ENCODE data around the gene ITPKB.

ITPKB gene

DNA sequence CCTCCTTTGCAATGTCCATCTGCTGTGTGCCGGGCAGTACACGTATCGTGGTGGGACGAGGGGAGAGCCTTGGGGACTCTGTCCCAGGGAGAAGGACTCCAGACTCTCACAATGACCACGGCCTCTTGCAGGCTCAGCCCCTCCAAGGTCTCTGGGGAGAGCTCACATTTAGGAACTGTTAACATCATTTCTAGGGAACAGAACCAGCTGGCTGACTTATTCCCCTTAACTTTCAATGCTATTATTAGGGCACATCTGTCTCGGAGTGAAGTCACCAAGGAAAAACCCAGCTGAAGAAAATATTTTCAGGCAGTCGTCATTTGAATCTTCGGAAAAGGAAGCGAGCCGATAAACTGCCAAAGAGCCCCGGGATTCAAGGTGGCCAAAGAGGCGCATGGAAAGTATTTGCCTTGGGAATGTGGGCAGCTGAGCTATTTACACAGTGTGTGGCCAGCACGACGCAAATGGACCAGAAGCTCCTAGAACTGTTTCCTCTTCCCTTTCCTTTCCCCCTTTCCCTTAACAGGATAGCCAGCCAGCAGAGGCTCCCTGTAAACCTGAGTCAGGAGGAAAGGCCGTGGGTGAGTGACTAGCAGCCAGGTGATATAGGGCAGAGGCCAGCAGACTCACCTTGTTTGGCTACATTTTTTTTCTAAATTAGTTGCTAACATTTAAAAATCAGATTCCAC, 74.5 kb downstream of the ITPKB start:
- H3K23ac ChIP-seq (ENCODE audit: low read depth, low read length, poor library complexity), result no peak overlapping the region
- no peaks in the 10 kb centered on the region for H3K9me3 ChIP-seq (replicated peaks in 1 of 2; ENCODE audit: control insufficient read depth in 2 of 2, insufficient read depth in 1 of 2, low read depth in 1 of 2, low read length in 2 of 2)
- no peaks in the 10 kb centered on the region for H3K36me3 ChIP-seq (replicated peaks in 1 of 2; ENCODE audit: control insufficient read depth in 2 of 2, insufficient read depth in 2 of 2, low read length in 2 of 2)
- no CpG with 5 or more reads among the region's 15 CpGs for WGBS, 2 donors (ENCODE audit: extremely low coverage in 2 of 2, insufficient read length in 2 of 2, insufficient replicate concordance in 1 of 2)
- no peak overlapping the region for H2AFZ ChIP-seq (ENCODE audit: low read length)
- no peak for DNase-seq (ENCODE audit: low spot score)
- H3K79me1 ChIP-seq (ENCODE audit: low read depth, low read length), result no peaks in the 10 kb centered on the region
- H2AK5ac ChIP-seq (ENCODE audit: low read depth, low read length), result peak overlapping the region; percentile 38
- H3K4ac ChIP-seq (ENCODE audit: low read length), result no peak overlapping the region
- peak overlapping the region; percentile 73 for H3K18ac ChIP-seq (ENCODE audit: low read length)
- H2BK12ac ChIP-seq (ENCODE audit: low read length), result no peak overlapping the region
- H2BK120ac ChIP-seq (ENCODE audit: low read depth, low read length), result no peak overlapping the region
- H4K91ac ChIP-seq (ENCODE audit: low read depth, low read length, poor library complexity), result no peak overlapping the region
- H3K9ac ChIP-seq (ENCODE audit: low read depth, low read length, poor library complexity), result no peak overlapping the region
- H3K27ac ChIP-seq (replicated peaks; ENCODE audit: low read length), result no peak overlapping the region
- no peak overlapping the region for H2BK15ac ChIP-seq (ENCODE audit: low read length)
- no peaks in the 10 kb centered on the region for H3K27me3 ChIP-seq (ENCODE audit: control insufficient read depth in 3 of 3, insufficient read depth in 3 of 3, low read depth in 1 of 3, low read length in 3 of 3)
- peaks cover 31 to 32% of the 10 kb centered on the region in 2 donors for H3K4me1 ChIP-seq (ENCODE audit: control insufficient read depth in 2 of 2, insufficient read depth in 1 of 2, low read depth in 1 of 2, low read length in 2 of 2)
- H3K4me2 ChIP-seq (ENCODE audit: insufficient read depth, low read length, poor library complexity, severe bottlenecking), result no peak overlapping the region
- no peak overlapping the region for H3K14ac ChIP-seq (ENCODE audit: low read length)
- no peak overlapping the region for H3K4me3 ChIP-seq (ENCODE audit: low read length in 2 of 2)
- no peak overlapping the region for H4K8ac ChIP-seq (ENCODE audit: low read depth, low read length)
- no peak overlapping the region for H2BK5ac ChIP-seq (ENCODE audit: low read length)

DNA sequence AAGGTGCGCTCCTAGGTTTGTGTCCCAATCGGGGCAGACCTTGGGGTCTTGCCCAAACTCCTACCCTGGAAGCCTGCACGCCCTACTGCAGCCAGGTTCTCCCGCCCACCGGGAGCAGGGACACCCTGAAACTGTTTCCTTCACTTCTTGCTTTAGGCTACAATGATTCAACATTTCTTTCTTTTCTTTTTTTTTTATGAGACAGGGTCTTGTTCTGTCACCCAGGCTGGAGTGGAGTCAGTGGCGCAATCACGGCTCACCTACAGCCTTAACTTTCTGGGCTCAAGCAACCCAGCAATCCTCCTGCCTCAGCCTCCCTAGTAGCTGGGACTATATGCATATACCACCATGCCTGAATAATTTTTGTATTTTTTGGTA, 75.8 kb downstream of the ITPKB start:
- Histone ChIP-seq H3K36me3 (replicated peaks in 1 of 2; ENCODE audit: control insufficient read depth in 2 of 2, insufficient read depth in 2 of 2, low read length in 2 of 2) (no peaks in the 10 kb centered on the region), H3K18ac (ENCODE audit: low read length) (peak overlapping the region; percentile 58), H2BK5ac (ENCODE audit: low read length) (no peak overlapping the region), H3K27ac (replicated peaks; ENCODE audit: low read length) (no peak overlapping the region), H2BK15ac (ENCODE audit: low read length) (no peak overlapping the region), H3K4me3 (ENCODE audit: low read length in 2 of 2) (no peak overlapping the region), H3K9me3 (replicated peaks in 1 of 2; ENCODE audit: control insufficient read depth in 2 of 2, insufficient read depth in 1 of 2, low read depth in 1 of 2, low read length in 2 of 2) (no peaks in the 10 kb centered on the region), H3K9ac (ENCODE audit: low read depth, low read length, poor library complexity) (no peak overlapping the region), H2AK5ac (ENCODE audit: low read depth, low read length) (peak overlapping the region; percentile 42), H4K8ac (ENCODE audit: low read depth, low read length) (no peak overlapping the region), H3K14ac (ENCODE audit: low read length) (no peak overlapping the region), H3K23ac (ENCODE audit: low read depth, low read length, poor library complexity) (no peak overlapping the region), H4K91ac (ENCODE audit: low read depth, low read length, poor library complexity) (peak overlapping the region; percentile 4), H3K27me3 (ENCODE audit: control insufficient read depth in 3 of 3, insufficient read depth in 3 of 3, low read depth in 1 of 3, low read length in 3 of 3) (no peaks in the 10 kb centered on the region), H2AFZ (ENCODE audit: low read length) (no peak overlapping the region), H3K4me1 (ENCODE audit: control insufficient read depth in 2 of 2, insufficient read depth in 1 of 2, low read depth in 1 of 2, low read length in 2 of 2) (peaks cover 33 to 37% of the 10 kb centered on the region in 2 donors), H2BK12ac (ENCODE audit: low read length) (no peak overlapping the region), H3K79me1 (ENCODE audit: low read depth, low read length) (no peaks in the 10 kb centered on the region), H3K4ac (ENCODE audit: low read length) (no peak overlapping the region), H2BK120ac (ENCODE audit: low read depth, low read length) (no peak overlapping the region), H3K4me2 (ENCODE audit: insufficient read depth, low read length, poor library complexity, severe bottlenecking) (no peak overlapping the region)
- WGBS, 2 donors (ENCODE audit: extremely low coverage in 2 of 2, insufficient read length in 2 of 2, insufficient replicate concordance in 1 of 2), result no CpG with 5 or more reads among the region's 7 CpGs
- DNase-seq (ENCODE audit: low spot score), result no peak

DNA sequence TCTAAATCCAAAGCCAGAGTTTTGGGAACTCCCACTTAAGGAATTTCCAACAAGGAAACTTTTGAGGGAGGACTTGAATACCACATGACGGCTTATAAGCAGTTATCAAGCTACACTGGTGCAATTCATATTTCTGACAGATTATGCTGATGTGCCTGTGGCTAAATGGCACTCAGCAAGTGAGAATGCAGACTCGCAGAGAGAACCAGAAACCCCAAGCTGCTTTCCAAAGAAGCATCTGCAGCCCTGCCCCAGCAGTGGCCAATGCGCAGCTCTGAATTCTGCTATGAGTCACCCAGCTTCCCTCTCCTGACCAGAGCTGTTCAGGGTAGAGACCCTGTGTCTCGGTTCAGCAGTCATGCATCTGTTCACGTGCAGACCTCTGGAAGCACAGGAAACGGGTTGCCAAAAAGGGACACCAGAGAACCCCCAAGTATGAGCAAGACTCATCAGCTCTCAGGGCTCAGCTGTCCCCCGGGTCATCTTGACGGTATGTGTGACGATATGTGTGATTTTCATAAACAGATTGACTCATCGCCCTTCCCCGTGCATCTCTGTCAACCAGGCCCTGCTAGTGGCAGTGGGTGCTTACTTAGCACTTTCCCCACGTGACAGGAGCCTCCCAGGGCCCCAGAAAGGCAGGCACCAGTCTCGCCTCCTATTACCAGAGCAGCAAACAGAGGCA, 76.3 kb downstream of the ITPKB start:
- H2AK5ac ChIP-seq (ENCODE audit: low read depth, low read length), result peak overlapping the region; percentile 42
- no peak overlapping the region for H4K8ac ChIP-seq (ENCODE audit: low read depth, low read length)
- peak overlapping the region; percentile 11 for H2AFZ ChIP-seq (ENCODE audit: low read length)
- no peak overlapping the region for H2BK12ac ChIP-seq (ENCODE audit: low read length)
- no CpG with 5 or more reads among the region's 13 CpGs for WGBS, 2 donors (ENCODE audit: extremely low coverage in 2 of 2, insufficient read length in 2 of 2, insufficient replicate concordance in 1 of 2)
- H3K18ac ChIP-seq (ENCODE audit: low read length), result no peak overlapping the region
- no peak overlapping the region for H3K4me2 ChIP-seq (ENCODE audit: insufficient read depth, low read length, poor library complexity, severe bottlenecking)
- no peak overlapping the region for H3K14ac ChIP-seq (ENCODE audit: low read length)
- no peak overlapping the region for H2BK5ac ChIP-seq (ENCODE audit: low read length)
- no peak overlapping the region for H3K4ac ChIP-seq (ENCODE audit: low read length)
- no peak overlapping the region for H2BK120ac ChIP-seq (ENCODE audit: low read depth, low read length)
- H3K23ac ChIP-seq (ENCODE audit: low read depth, low read length, poor library complexity), result no peak overlapping the region
- H3K4me1 ChIP-seq (ENCODE audit: control insufficient read depth in 2 of 2, insufficient read depth in 1 of 2, low read depth in 1 of 2, low read length in 2 of 2), result peaks cover 35 to 41% of the 10 kb centered on the region in 2 donors
- no peak overlapping the region for H3K9ac ChIP-seq (ENCODE audit: low read depth, low read length, poor library complexity)
- no peak overlapping the region for H2BK15ac ChIP-seq (ENCODE audit: low read length)
- H3K79me1 ChIP-seq (ENCODE audit: low read depth, low read length), result no peaks in the 10 kb centered on the region
- H4K91ac ChIP-seq (ENCODE audit: low read depth, low read length, poor library complexity), result peak overlapping the region; percentile 4
- no peaks in the 10 kb centered on the region for H3K9me3 ChIP-seq (replicated peaks in 1 of 2; ENCODE audit: control insufficient read depth in 2 of 2, insufficient read depth in 1 of 2, low read depth in 1 of 2, low read length in 2 of 2)
- DNase-seq (ENCODE audit: low spot score), result no peak
- H3K27me3 ChIP-seq (ENCODE audit: control insufficient read depth in 3 of 3, insufficient read depth in 3 of 3, low read depth in 1 of 3, low read length in 3 of 3), result no peaks in the 10 kb centered on the region
- H3K36me3 ChIP-seq (replicated peaks in 1 of 2; ENCODE audit: control insufficient read depth in 2 of 2, insufficient read depth in 2 of 2, low read length in 2 of 2), result no peaks in the 10 kb centered on the region
- H3K27ac ChIP-seq (replicated peaks; ENCODE audit: low read length), result no peak overlapping the region
- H3K4me3 ChIP-seq (ENCODE audit: low read length in 2 of 2), result no peak overlapping the region

DNA sequence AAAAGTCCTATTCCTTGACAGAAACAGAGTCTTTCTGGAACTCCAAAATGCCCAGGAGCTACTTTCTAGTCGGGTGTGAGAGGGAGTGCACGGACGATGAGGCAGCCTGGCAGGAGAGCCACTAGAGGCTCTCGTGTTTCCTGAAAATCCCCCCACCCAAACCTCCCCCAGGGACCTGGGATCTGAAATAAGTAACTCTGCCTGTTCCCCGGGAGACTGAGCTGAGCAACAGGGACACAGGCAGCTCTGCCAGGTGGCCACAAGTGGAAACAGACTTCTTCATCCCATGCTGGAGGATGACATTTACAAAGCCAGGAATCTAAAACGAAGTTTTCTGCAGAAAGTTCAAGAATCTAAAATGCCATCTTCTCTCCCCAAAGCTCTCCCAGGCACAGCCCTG, 77.1 kb downstream of the ITPKB start:
- no peaks in the 10 kb centered on the region for H3K9me3 ChIP-seq (replicated peaks in 1 of 2; ENCODE audit: control insufficient read depth in 2 of 2, insufficient read depth in 1 of 2, low read depth in 1 of 2, low read length in 2 of 2)
- H2AFZ ChIP-seq (ENCODE audit: low read length), result no peak overlapping the region
- no peak overlapping the region for H2BK120ac ChIP-seq (ENCODE audit: low read depth, low read length)
- H3K14ac ChIP-seq (ENCODE audit: low read length), result no peak overlapping the region
- H3K9ac ChIP-seq (ENCODE audit: low read depth, low read length, poor library complexity), result no peak overlapping the region
- no peak overlapping the region for H2BK15ac ChIP-seq (ENCODE audit: low read length)
- no peak overlapping the region for H3K4ac ChIP-seq (ENCODE audit: low read length)
- WGBS, 2 donors (ENCODE audit: extremely low coverage in 2 of 2, insufficient read length in 2 of 2, insufficient replicate concordance in 1 of 2), result no CpG with 5 or more reads among the region's 6 CpGs
- H4K91ac ChIP-seq (ENCODE audit: low read depth, low read length, poor library complexity), result no peak overlapping the region
- H3K27ac ChIP-seq (replicated peaks; ENCODE audit: low read length), result peak overlapping the region; percentile 38
- no peak overlapping the region for H3K4me3 ChIP-seq (ENCODE audit: low read length in 2 of 2)
- no peak overlapping the region for H3K23ac ChIP-seq (ENCODE audit: low read depth, low read length, poor library complexity)
- no peak overlapping the region for H2BK12ac ChIP-seq (ENCODE audit: low read length)
- no peak overlapping the region for H2AK5ac ChIP-seq (ENCODE audit: low read depth, low read length)
- DNase-seq (ENCODE audit: low spot score), result no peak
- no peak overlapping the region for H3K18ac ChIP-seq (ENCODE audit: low read length)
- H4K8ac ChIP-seq (ENCODE audit: low read depth, low read length), result no peak overlapping the region
- H2BK5ac ChIP-seq (ENCODE audit: low read length), result no peak overlapping the region
- H3K79me1 ChIP-seq (ENCODE audit: low read depth, low read length), result no peaks in the 10 kb centered on the region
- H3K4me1 ChIP-seq (ENCODE audit: control insufficient read depth in 2 of 2, insufficient read depth in 1 of 2, low read depth in 1 of 2, low read length in 2 of 2), result peaks cover 40 to 42% of the 10 kb centered on the region in 2 donors
- no peak overlapping the region for H3K4me2 ChIP-seq (ENCODE audit: insufficient read depth, low read length, poor library complexity, severe bottlenecking)
- H3K36me3 ChIP-seq (replicated peaks in 1 of 2; ENCODE audit: control insufficient read depth in 2 of 2, insufficient read depth in 2 of 2, low read length in 2 of 2), result no peaks in the 10 kb centered on the region
- no peaks in the 10 kb centered on the region for H3K27me3 ChIP-seq (ENCODE audit: control insufficient read depth in 3 of 3, insufficient read depth in 3 of 3, low read depth in 1 of 3, low read length in 3 of 3)
